ENCODE data around the gene SACM1L. TPM values are rescaled to one million over a fixed set of nuclear protein-coding genes. Genes with fewer than 3 reads are reported as not detected.
"Not testable (repeated sequence)": the region's sequence is repeated elsewhere in the genome, so short reads cannot be mapped to it uniquely, and the experiment has no call there.

The SACM1L gene
- polyA plus RNA-seq, 5 donors = 63.5 to 94.5 (median 84.3) TPM

GRCh38 chr3:45665101-45665572 lies 24.1 kb upstream of the SACM1L start:
- DNase-seq = no peak

- DNase-seq = no peak
These were observed 22.3 kb upstream of the SACM1L start for GRCh38 chr3:45666757-45667431.

- no peak for DNase-seq
These were observed 21.6 kb upstream of the SACM1L start for GRCh38 chr3:45667569-45667934.

GRCh38 chr3:45670436-45670835 lies 18.8 kb upstream of the SACM1L start:
- DNase-seq = no peak

GRCh38 chr3:45670991-45671390 lies 18.2 kb upstream of the SACM1L start:
- peak in 1 of 2 donors; percentile 42 for DNase-seq

GRCh38 chr3:45673273-45673672 lies 15.9 kb upstream of the SACM1L start:
- no peak for DNase-seq

- no peak for DNase-seq
These were observed 12.7 kb upstream of the SACM1L start for GRCh38 chr3:45676325-45677032.

GRCh38 chr3:45677033-45677446 lies 12.2 kb upstream of the SACM1L start:
- no peak for DNase-seq

GRCh38 chr3:45677841-45678240 lies 11.4 kb upstream of the SACM1L start:
- DNase-seq = no peak

- DNase-seq = no peak
These were observed 9.4 kb upstream of the SACM1L start for GRCh38 chr3:45679805-45680204.

GRCh38 chr3:45681221-45681620 lies 8.0 kb upstream of the SACM1L start:
- no peak for DNase-seq

GRCh38 chr3:45681846-45682245 lies 7.3 kb upstream of the SACM1L start:
- no peak for DNase-seq

GRCh38 chr3:45682311-45682710 lies 6.9 kb upstream of the SACM1L start:
- no peak for DNase-seq

- DNase-seq = no peak
These were observed 6.4 kb upstream of the SACM1L start for GRCh38 chr3:45682786-45683185.

GRCh38 chr3:45683417-45684326 lies 5.5 kb upstream of the SACM1L start:
- no peak for DNase-seq

GRCh38 chr3:45684327-45684892 lies 4.8 kb upstream of the SACM1L start:
- DNase-seq = no peak

- DNase-seq = not testable (repeated sequence)
These were observed 3.5 kb upstream of the SACM1L start for GRCh38 chr3:45685722-45686121.

- no peak for DNase-seq
These were observed 2.3 kb upstream of the SACM1L start for GRCh38 chr3:45686850-45687249.

GRCh38 chr3:45687828-45688193 lies 1.4 kb upstream of the SACM1L start:
- no peak for DNase-seq

GRCh38 chr3:45688194-45688881 lies 858 bp upstream of the SACM1L start:
- no peak for DNase-seq

GRCh38 chr3:45689787-45690145 lies 570 bp downstream of the SACM1L start:
- DNase-seq = no peak

All from right lung (tissue), 5 donors.